Activated T-helper 2 cell treated with anti-CD3 and anti-CD28 coated beads, Interferon-gamma antibody, Interleukin-2, Interleukin-4, amounts not matched to agents 10 μg/mL and 5 μg/mL and 100 μg/mL, durations not matched to agents 14 hours and 24 hours and 36 hours (primary cell): ENCODE measurements around the gene SGPP2. TPM values are rescaled to one million over a fixed set of nuclear protein-coding genes. Genes with fewer than 3 reads are reported as not detected.
A peak's percentile ranks its signal among the peaks of the same experiment; 100 is the strongest.

Experiments used
- DNase-seq: peaks from one replicate; pipeline ENCODE4 v3.0.0; 2021; ENCODE audit warnings: low spot score
- H3K27ac Mint-ChIP-seq: one replicate; pipeline ENCODE4 v1.8.0; 2021; ENCODE audit warnings: mixed read lengths
- H3K27me3 Mint-ChIP-seq: one replicate; pipeline ENCODE4 v1.8.0; 2021; ENCODE audit warnings: low read depth, mixed read lengths
- H3K36me3 Mint-ChIP-seq: one replicate; pipeline ENCODE4 v1.8.0; 2021; ENCODE audit warnings: low read depth, mixed read lengths
- H3K4me1 Mint-ChIP-seq: one replicate; pipeline ENCODE4 v1.8.0; 2021; ENCODE audit warnings: low read depth, mixed read lengths
- H3K4me3 Mint-ChIP-seq: one replicate; pipeline ENCODE4 v1.8.0; 2021; ENCODE audit warnings: low read depth, mild to moderate bottlenecking, moderate library complexity, mixed read lengths
- H3K9me3 Mint-ChIP-seq: one replicate; pipeline ENCODE4 v1.8.0; 2021; ENCODE audit warnings: mixed read lengths
- intact Hi-C: fragments of 100-400 bp; cut with micrococcal nuclease; formaldehyde crosslinking; loops from one replicate; pipeline ENCODE4 v1.15.1; 2023
- total RNA-seq: library from RNA; stranded (reverse); gene quantifications from 2 replicates; pipeline ENCODE4 v1.2.3, GENCODE V29; 2022

The SGPP2 gene, protein sequence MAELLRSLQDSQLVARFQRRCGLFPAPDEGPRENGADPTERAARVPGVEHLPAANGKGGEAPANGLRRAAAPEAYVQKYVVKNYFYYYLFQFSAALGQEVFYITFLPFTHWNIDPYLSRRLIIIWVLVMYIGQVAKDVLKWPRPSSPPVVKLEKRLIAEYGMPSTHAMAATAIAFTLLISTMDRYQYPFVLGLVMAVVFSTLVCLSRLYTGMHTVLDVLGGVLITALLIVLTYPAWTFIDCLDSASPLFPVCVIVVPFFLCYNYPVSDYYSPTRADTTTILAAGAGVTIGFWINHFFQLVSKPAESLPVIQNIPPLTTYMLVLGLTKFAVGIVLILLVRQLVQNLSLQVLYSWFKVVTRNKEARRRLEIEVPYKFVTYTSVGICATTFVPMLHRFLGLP
- 10.6 and 11.4 TPM in 2 replicates for total RNA-seq

DNA sequence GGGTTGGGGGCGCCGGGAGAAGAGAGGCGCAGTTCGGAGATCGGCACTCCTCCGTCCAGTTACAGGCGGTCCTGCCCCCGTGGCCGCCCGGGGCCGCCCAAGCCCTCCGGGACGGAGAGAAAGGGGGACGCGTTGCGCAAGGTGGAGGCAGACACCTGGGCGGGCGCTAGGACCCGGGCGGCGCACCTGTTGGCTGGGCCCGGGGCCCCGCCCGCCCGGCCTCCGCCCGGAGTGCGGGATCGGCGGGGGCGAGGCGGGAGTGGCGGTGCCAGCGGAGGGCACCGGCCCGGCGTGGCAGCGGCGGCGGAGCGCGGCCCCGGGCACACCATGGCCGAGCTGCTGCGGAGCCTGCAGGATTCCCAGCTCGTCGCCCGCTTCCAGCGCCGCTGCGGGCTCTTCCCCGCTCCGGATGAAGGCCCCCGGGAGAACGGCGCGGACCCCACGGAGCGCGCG, at the start of gene SGPP2:
Gene SGPP2 (plus strand): TSS at position 268 of the 453 bp plus-strand sequence. CDS start 60 bp downstream, at position 328.
- intact Hi-C loops: loop anchor here (5.0 to 10.0 kb wide), 3 partner anchors 102 to 782 kb away; partner anchors contain the start of gene FARSB
- Mint-ChIP-seq H3K27ac (peak within 1 kb of the TSS; percentile 98), H3K4me1 (peaks cover 34% of the 10 kb centered on the region), H3K27me3 (peaks cover 21% of the 10 kb centered on the region), H3K4me3 (peak within 1 kb of the TSS; percentile 96), H3K36me3 (peaks cover 10% of the 10 kb centered on the region), H3K9me3 (peaks cover under 1% of the 10 kb centered on the region)
- DNase-seq: no peak

DNA sequence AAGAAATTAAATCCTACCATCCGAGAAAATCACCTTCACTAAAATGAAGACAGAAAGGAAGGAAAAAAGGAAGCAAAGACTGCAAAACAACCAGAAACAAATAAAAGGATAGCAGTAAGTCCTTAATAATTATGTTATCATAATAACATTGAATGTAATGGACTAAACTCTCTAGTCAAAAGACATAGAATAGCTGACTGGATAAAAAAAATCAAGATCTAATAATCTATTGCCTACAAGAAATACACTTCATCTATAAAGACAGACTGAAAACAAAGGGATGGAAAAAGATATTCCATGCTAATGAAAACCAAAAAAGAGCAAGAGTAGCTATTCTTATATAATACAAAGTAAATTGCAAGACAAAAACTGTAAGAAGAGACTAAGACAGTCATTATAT, 48.5 kb upstream of the SGPP2 start:
- H3K4me3 Mint-ChIP-seq: no peak overlapping the region
- H3K9me3 Mint-ChIP-seq: no peaks in the 10 kb centered on the region
- H3K4me1 Mint-ChIP-seq: no peaks in the 10 kb centered on the region
- intact Hi-C loops: no loop called here
- no peaks in the 10 kb centered on the region for H3K36me3 Mint-ChIP-seq
- DNase-seq: no peak
- peaks cover 1% of the 10 kb centered on the region for H3K27me3 Mint-ChIP-seq
- no peak overlapping the region for H3K27ac Mint-ChIP-seq

DNA sequence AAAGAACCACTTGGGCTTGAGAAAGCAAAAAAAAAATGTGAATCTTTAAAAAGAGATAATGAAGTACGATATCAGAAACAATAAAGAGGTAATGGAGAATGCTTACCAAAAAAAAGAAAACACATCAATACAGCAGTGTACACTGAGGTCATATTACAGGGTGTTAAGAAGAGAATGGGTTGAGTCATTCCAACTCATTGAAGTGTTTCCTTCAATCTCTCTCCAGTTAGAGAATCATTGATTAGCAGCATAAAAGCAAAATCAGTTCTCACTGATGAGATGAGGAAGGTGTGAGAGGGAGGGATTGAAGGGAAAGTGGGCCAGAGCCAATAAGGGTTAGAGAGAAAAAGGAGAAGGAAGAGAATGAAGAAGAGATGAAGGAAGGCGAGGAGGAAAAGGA, 43.9 kb upstream of the SGPP2 start:
- intact Hi-C loops: no loop called here
- no peaks in the 10 kb centered on the region for H3K36me3 Mint-ChIP-seq
- no peak overlapping the region for H3K4me3 Mint-ChIP-seq
- H3K27ac Mint-ChIP-seq: no peak overlapping the region
- no peaks in the 10 kb centered on the region for H3K9me3 Mint-ChIP-seq
- H3K4me1 Mint-ChIP-seq: no peaks in the 10 kb centered on the region
- peaks cover 1% of the 10 kb centered on the region for H3K27me3 Mint-ChIP-seq
- DNase-seq: no peak

- no peaks in the 10 kb centered on the region for H3K4me1 Mint-ChIP-seq
- H3K4me3 Mint-ChIP-seq: no peak overlapping the region
Measured at GRCh38 chr2:222381566-222381965, 42.8 kb upstream of the SGPP2 start.

DNA sequence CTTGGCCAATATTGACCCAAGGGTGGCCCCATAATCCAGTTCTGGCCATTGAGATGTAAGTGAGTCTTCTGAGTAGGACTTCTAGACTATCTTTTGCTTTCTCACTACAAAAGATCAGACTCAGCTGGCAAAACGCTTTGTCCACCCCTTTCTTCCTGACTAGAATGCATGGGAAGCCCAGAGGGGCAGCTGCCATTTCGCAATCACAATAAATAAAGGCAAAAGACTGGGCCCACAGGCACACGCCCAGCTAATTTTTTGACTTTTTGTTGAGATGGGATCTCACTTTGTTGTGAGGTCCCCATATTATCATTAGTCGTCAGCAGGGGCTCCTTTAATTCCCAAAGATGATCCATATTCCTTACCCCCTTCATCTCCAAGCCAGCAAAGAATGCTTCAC, 41.1 kb upstream of the SGPP2 start:
- H3K4me1 Mint-ChIP-seq: no peaks in the 10 kb centered on the region
- no peak overlapping the region for H3K4me3 Mint-ChIP-seq
- no peaks in the 10 kb centered on the region for H3K27me3 Mint-ChIP-seq
- H3K9me3 Mint-ChIP-seq: no peaks in the 10 kb centered on the region
- no peak overlapping the region for H3K27ac Mint-ChIP-seq
- DNase-seq: no peak
- intact Hi-C loops: no loop called here
- H3K36me3 Mint-ChIP-seq: no peaks in the 10 kb centered on the region

More at GRCh38 chr2:222381566-222381965, 42.8 kb upstream of the SGPP2 start:
- Mint-ChIP-seq H3K9me3 (no peaks in the 10 kb centered on the region), H3K27ac (no peak overlapping the region), H3K36me3 (no peaks in the 10 kb centered on the region), H3K27me3 (peaks cover 1% of the 10 kb centered on the region)
- DNase-seq: no peak
- intact Hi-C loops: no loop called here

- no peak overlapping the region for H3K27ac Mint-ChIP-seq
- intact Hi-C loops: no loop called here
- no peaks in the 10 kb centered on the region for H3K4me1 Mint-ChIP-seq
- H3K9me3 Mint-ChIP-seq: no peaks in the 10 kb centered on the region
- H3K4me3 Mint-ChIP-seq: no peak overlapping the region
- DNase-seq: no peak
- no peaks in the 10 kb centered on the region for H3K36me3 Mint-ChIP-seq
- no peaks in the 10 kb centered on the region for H3K27me3 Mint-ChIP-seq
Measured at GRCh38 chr2:222391743-222392285, 32.5 kb upstream of the SGPP2 start.

GRCh38 chr2:222393733-222394267, 30.5 kb upstream of the SGPP2 start:
- intact Hi-C loops: no loop called here
- no peak overlapping the region for H3K4me3 Mint-ChIP-seq

DNA sequence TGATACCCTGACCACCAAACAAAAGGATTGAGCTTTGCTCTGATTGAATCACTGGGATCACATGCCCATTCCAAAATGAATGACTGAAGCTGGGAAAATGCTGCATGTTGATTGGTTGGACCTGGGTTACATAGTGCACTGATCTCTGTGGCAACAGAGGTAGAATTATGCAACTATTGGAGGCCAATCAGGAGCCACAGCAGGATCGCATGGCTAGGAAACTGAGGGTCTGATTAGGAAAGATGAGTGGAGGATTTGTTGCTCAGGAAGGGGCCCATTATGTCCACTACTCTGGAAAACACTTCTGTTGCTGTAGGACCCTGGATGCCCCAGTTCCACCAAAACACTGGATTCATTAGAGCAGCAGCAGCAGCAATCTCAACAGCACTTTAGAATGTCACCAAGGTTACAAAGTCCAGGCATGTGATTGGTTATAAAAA, 25.9 kb upstream of the SGPP2 start:
- intact Hi-C loops: no loop called here
- no peak for DNase-seq
- H3K27me3 Mint-ChIP-seq: peaks cover 2% of the 10 kb centered on the region
- no peaks in the 10 kb centered on the region for H3K36me3 Mint-ChIP-seq
- peaks cover 3% of the 10 kb centered on the region for H3K4me1 Mint-ChIP-seq
- no peak overlapping the region for H3K4me3 Mint-ChIP-seq
- no peak overlapping the region for H3K27ac Mint-ChIP-seq
- H3K9me3 Mint-ChIP-seq: no peaks in the 10 kb centered on the region

More at GRCh38 chr2:222393733-222394267, 30.5 kb upstream of the SGPP2 start:
- Mint-ChIP-seq H3K4me1 (peaks cover 3% of the 10 kb centered on the region), H3K27me3 (peaks cover 2% of the 10 kb centered on the region), H3K9me3 (no peaks in the 10 kb centered on the region), H3K36me3 (no peaks in the 10 kb centered on the region), H3K27ac (no peak overlapping the region)
- DNase-seq: no peak

- intact Hi-C loops: no loop called here
- Mint-ChIP-seq H3K4me1 (peaks cover 3% of the 10 kb centered on the region), H3K36me3 (no peaks in the 10 kb centered on the region), H3K27me3 (peaks cover 2% of the 10 kb centered on the region), H3K4me3 (no peak overlapping the region), H3K27ac (no peak overlapping the region), H3K9me3 (no peaks in the 10 kb centered on the region)
- DNase-seq: no peak
Measured at GRCh38 chr2:222399038-222399783, 25.1 kb upstream of the SGPP2 start.

DNA sequence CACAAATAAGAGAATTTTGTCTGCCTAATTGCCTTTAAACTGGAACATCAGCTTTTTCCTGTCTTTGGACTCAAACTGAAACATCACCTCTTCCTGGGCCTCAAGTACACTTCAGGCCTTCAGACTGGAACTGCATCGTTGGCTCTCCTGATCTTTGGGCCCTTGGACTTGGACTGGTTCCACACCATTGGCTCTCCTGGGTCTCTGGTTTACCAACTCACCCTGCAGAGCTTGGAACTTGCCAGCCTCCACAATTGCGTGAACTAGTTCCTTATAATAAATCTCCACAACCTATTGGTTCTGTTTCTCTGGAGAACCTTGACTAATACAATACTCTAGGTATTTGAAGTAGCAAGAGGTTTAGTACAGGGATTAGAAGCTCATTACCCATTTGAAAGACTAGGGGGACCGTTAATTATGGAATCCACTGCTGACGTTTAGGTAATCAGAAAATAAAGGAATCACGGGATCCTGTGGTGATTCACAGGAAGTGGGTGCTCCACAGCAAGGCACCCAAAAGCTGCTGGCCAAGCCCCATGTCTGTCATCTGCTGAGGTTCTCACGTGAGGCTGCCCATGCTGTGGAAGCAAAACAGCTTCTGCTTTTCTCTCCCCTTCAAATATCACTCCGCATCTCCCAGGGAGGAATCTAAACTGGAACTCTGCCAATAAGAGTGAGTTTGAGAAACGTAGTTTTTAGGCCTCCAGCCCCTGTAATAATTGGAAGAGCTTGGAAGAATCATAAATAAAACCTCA, 20.0 kb upstream of the SGPP2 start:
- H3K36me3 Mint-ChIP-seq: no peaks in the 10 kb centered on the region
- no peak for DNase-seq
- intact Hi-C loops: no loop called here
- no peaks in the 10 kb centered on the region for H3K9me3 Mint-ChIP-seq
- peaks cover 3% of the 10 kb centered on the region for H3K27me3 Mint-ChIP-seq
- no peak overlapping the region for H3K27ac Mint-ChIP-seq
- H3K4me3 Mint-ChIP-seq: no peak overlapping the region
- H3K4me1 Mint-ChIP-seq: no peaks in the 10 kb centered on the region

- Mint-ChIP-seq H3K9me3 (peaks cover 10% of the 10 kb centered on the region), H3K27ac (no peak overlapping the region), H3K4me3 (no peak overlapping the region), H3K4me1 (no peaks in the 10 kb centered on the region), H3K36me3 (no peaks in the 10 kb centered on the region), H3K27me3 (peaks cover 3% of the 10 kb centered on the region)
- no peak for DNase-seq
- intact Hi-C loops: no loop called here
Measured at GRCh38 chr2:222408684-222409083, 15.7 kb upstream of the SGPP2 start.

DNA sequence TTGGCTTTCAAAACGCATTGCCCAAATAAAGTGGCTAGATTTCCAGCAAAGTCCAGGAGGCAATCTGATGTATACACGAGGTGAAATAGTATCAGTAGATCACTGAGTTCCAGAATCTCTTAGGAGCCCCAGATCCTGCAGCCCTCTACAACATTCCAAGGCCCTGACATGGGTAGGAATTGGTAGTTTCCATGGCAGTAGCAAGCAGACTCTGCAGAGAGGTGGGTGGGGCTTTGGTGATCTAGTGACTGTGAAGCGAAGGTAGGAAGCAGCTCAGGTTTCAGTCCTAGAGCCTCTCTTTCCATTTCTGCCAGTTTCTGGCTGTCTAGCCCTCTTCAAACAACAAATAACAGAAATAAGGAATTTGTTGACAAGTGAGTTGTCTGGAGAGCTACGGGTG, 13.8 kb upstream of the SGPP2 start:
- H3K4me1 Mint-ChIP-seq: no peaks in the 10 kb centered on the region
- intact Hi-C loops: no loop called here
- H3K9me3 Mint-ChIP-seq: peaks cover 18% of the 10 kb centered on the region
- H3K27me3 Mint-ChIP-seq: peaks cover 3% of the 10 kb centered on the region
- no peak overlapping the region for H3K27ac Mint-ChIP-seq
- no peak for DNase-seq
- no peak overlapping the region for H3K4me3 Mint-ChIP-seq
- no peaks in the 10 kb centered on the region for H3K36me3 Mint-ChIP-seq
